ENCODE measurements around the gene MYLK. TPM values are rescaled to one million over a fixed set of nuclear protein-coding genes. Genes with fewer than 3 reads are reported as not detected.

Gene MYLK
- total and polyA plus RNA-seq, 2 experiments from 2014 or later: 13.1 to 27.1 TPM

GRCh38 chr3:123767564-123768292 lies 116.4 kb downstream of the MYLK start:
- Histone ChIP-seq H3K36me3 (replicated peaks; ENCODE audit: insufficient read depth, low read depth) (no peaks in the 10 kb centered on the region), H3K4me3 (no peak overlapping the region), H3K4me1 (ENCODE audit: insufficient read depth) (peaks cover 10% of the 10 kb centered on the region), H3K9me3 (ENCODE audit: low read depth) (no peaks in the 10 kb centered on the region), H3K4me2 (no peak overlapping the region), H3K9me2 (replicated peaks; ENCODE audit: insufficient read depth) (no peaks in the 10 kb centered on the region), H3K27ac (no peak overlapping the region), H4K20me1 (ENCODE audit: insufficient read depth, poor library complexity, severe bottlenecking) (no peaks in the 10 kb centered on the region), H3K27me3 (no peaks in the 10 kb centered on the region), H2AFZ (no peak overlapping the region), H3K79me2 (no peaks in the 10 kb centered on the region)
- DNase-seq (ENCODE audit: low spot score): no peak
- TF ChIP-seq EZH2phosphoT487 (IDR thresholded peaks at IDR 0.05; ENCODE audit: low read depth, severe bottlenecking, unreplicated experiment): no peak
- TF ChIP-seq, protein P1, sequence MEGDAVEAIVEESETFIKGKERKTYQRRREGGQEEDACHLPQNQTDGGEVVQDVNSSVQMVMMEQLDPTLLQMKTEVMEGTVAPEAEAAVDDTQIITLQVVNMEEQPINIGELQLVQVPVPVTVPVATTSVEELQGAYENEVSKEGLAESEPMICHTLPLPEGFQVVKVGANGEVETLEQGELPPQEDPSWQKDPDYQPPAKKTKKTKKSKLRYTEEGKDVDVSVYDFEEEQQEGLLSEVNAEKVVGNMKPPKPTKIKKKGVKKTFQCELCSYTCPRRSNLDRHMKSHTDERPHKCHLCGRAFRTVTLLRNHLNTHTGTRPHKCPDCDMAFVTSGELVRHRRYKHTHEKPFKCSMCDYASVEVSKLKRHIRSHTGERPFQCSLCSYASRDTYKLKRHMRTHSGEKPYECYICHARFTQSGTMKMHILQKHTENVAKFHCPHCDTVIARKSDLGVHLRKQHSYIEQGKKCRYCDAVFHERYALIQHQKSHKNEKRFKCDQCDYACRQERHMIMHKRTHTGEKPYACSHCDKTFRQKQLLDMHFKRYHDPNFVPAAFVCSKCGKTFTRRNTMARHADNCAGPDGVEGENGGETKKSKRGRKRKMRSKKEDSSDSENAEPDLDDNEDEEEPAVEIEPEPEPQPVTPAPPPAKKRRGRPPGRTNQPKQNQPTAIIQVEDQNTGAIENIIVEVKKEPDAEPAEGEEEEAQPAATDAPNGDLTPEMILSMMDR (IDR thresholded peaks at IDR 0.05; ENCODE audit: poor library complexity): no peak
- no peak for TF ChIP-seq EZH2 (IDR thresholded peaks at IDR 0.05; ENCODE audit: borderline replicate concordance)
- WGBS (ENCODE audit: low lambda C conversion rate, missing lambda C conversion rate): 91% methylated on average over 6 of the region's 6 CpGs

DNA sequence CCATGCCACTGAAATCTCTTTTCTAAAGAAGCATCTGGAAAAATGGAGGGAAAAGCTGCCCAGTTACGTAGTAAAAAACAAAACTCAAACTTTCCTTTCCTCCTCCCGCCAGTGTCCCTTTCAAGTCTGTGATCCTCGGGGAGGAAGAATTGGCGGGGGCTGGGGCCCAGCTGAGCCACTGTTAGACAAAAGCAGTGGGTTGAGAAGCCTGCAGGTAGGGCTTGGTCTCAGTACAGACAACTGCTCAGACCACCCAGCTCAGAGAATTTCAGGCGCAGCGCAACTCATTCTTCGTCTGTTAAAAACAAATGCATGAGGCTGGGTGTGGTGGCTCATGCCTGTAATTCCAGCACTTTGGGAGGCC lies 117.1 kb downstream of the MYLK start:
- Histone ChIP-seq H3K27ac (no peak overlapping the region), H3K79me2 (no peaks in the 10 kb centered on the region), H3K9me2 (replicated peaks; ENCODE audit: insufficient read depth) (no peaks in the 10 kb centered on the region), H3K4me2 (no peak overlapping the region), H3K9me3 (ENCODE audit: low read depth) (no peaks in the 10 kb centered on the region), H2AFZ (no peak overlapping the region), H4K20me1 (ENCODE audit: insufficient read depth, poor library complexity, severe bottlenecking) (no peaks in the 10 kb centered on the region), H3K36me3 (replicated peaks; ENCODE audit: insufficient read depth, low read depth) (no peaks in the 10 kb centered on the region), H3K4me3 (no peak overlapping the region), H3K4me1 (ENCODE audit: insufficient read depth) (peaks cover 10% of the 10 kb centered on the region), H3K27me3 (no peaks in the 10 kb centered on the region)
- DNase-seq (ENCODE audit: low spot score): no peak
- TF ChIP-seq EZH2phosphoT487 (IDR thresholded peaks at IDR 0.05; ENCODE audit: low read depth, severe bottlenecking, unreplicated experiment) (no peak), EZH2 (IDR thresholded peaks at IDR 0.05; ENCODE audit: borderline replicate concordance) (no peak)
- TF ChIP-seq, protein P1 (IDR thresholded peaks at IDR 0.05; ENCODE audit: poor library complexity): no peak
- 84% methylated on average over 7 of the region's 7 CpGs for WGBS (ENCODE audit: low lambda C conversion rate, missing lambda C conversion rate)

- Histone ChIP-seq H3K4me3 (no peak overlapping the region), H3K27me3 (no peaks in the 10 kb centered on the region), H3K9me2 (replicated peaks; ENCODE audit: insufficient read depth) (no peaks in the 10 kb centered on the region), H3K27ac (peak overlapping the region; percentile 50), H3K79me2 (no peaks in the 10 kb centered on the region), H3K4me2 (no peak overlapping the region), H3K9me3 (ENCODE audit: low read depth) (no peaks in the 10 kb centered on the region), H3K4me1 (ENCODE audit: insufficient read depth) (peaks cover 10% of the 10 kb centered on the region), H2AFZ (no peak overlapping the region), H3K36me3 (replicated peaks; ENCODE audit: insufficient read depth, low read depth) (no peaks in the 10 kb centered on the region), H4K20me1 (ENCODE audit: insufficient read depth, poor library complexity, severe bottlenecking) (no peaks in the 10 kb centered on the region)
- WGBS (ENCODE audit: low lambda C conversion rate, missing lambda C conversion rate): 80% methylated on average over 13 of the region's 13 CpGs
- DNase-seq (ENCODE audit: low spot score): no peak
- no peak for TF ChIP-seq EZH2 (IDR thresholded peaks at IDR 0.05; ENCODE audit: borderline replicate concordance)
Measured at GRCh38 chr3:123766193-123767008, 117.7 kb downstream of the MYLK start.
